SK-N-SH (cell line): Measurements from ENCODE around the gene TKT. TPM values are rescaled to one million over a fixed set of nuclear protein-coding genes. Genes with fewer than 3 reads are reported as not detected.

Source experiments
- CTCF ChIA-PET: fragments of 300-600, 350-600 bp; formaldehyde crosslinking; extraction: SDS; loops from one replicate; lab custom pipeline; 2021; lab: Yijun Ruan, JAX
- POLR2A ChIA-PET: fragments of 350-600 bp; sonication (Branson Sonifier 250); formaldehyde crosslinking; extraction: SDS; loops from one replicate; lab custom pipeline; 2020; ENCODE audit warnings: antibody characterized with exemption, inconsistent platforms; lab: Yijun Ruan, JAX
- DNase-seq: peaks from one replicate; pipeline ENCODE4 v3.0.0; 2012
- H2AFZ ChIP-seq: fragments of 200-600 bp; sonication (generic); 2 replicates; pipeline ENCODE4 v1.8.1; 2016; ENCODE audit warnings: antibody characterized with exemption, mild to moderate bottlenecking, low read depth
- H3F3A ChIP-seq: fragments of 200-600 bp; sonication (generic); replicated peaks from 2 replicates; pipeline ENCODE3; 2016; ENCODE audit warnings: antibody characterized with exemption, mild to moderate bottlenecking; ENCODE audit not compliant: insufficient read depth
- H3K27ac ChIP-seq, 2 experiments: fragments of 200-500 bp in 1 of 2; fragments of 200-600 bp in 1 of 2; sonication (Bioruptor generic) in 1 of 2; sonication (generic), shearing (Covaris generic) in 1 of 2; 2 replicates each; pipeline versions ENCODE4 v1.5.1 to v1.6.1; 2014 to 2016; ENCODE audit warnings: low read depth in 2 of 2, inconsistent platforms in 1 of 2, low read length in 1 of 2, mild to moderate bottlenecking in 1 of 2, mixed read lengths in 1 of 2
- H3K27me3 ChIP-seq: fragments of 200-600 bp; sonication (generic), shearing (Covaris generic); 2 replicates; pipeline ENCODE4 v1.6.1; 2016; ENCODE audit warnings: mixed run types; ENCODE audit not compliant: insufficient read depth
- H3K36me3 ChIP-seq, 2 experiments: fragments of 200-500 bp in 1 of 2; fragments of 200-600 bp in 1 of 2; sonication (Bioruptor generic) in 1 of 2; sonication (generic) in 1 of 2; replicated peaks in 1 of 2; 2 replicates each; pipeline versions ENCODE3 to v1.5.1; 2014 to 2016; ENCODE audit warnings: low read length in 1 of 2, mild to moderate bottlenecking in 1 of 2; ENCODE audit not compliant: insufficient read depth in 2 of 2, control insufficient read depth in 1 of 2
- H3K4me1 ChIP-seq, 2 experiments: fragments of 200-500 bp in 1 of 2; fragments of 200-600 bp in 1 of 2; sonication (Bioruptor generic) in 1 of 2; sonication (generic), shearing (Covaris generic) in 1 of 2; 2 replicates each; pipeline versions ENCODE4 v1.5.1 to v1.6.1; 2014 to 2016; ENCODE audit warnings: low read depth in 1 of 2, low read length in 1 of 2, mixed run types in 1 of 2; ENCODE audit not compliant: insufficient read depth in 2 of 2, control insufficient read depth in 1 of 2
- H3K4me2 ChIP-seq: fragments of 200-600 bp; sonication (generic), shearing (Covaris generic); 2 replicates; pipeline ENCODE4 v1.6.1; 2017; ENCODE audit warnings: mixed run types
- H3K4me3 ChIP-seq, 2 experiments: fragments of 200-500 bp in 1 of 2; fragments of 200-600 bp in 1 of 2; sonication (Bioruptor generic) in 1 of 2; sonication (generic), shearing (Covaris generic) in 1 of 2; 2 replicates each; pipeline versions ENCODE4 v1.5.1 to v1.8.1; 2014 to 2016; ENCODE audit warnings: low read depth in 2 of 2, inconsistent platforms in 1 of 2, low read length in 1 of 2, mild to moderate bottlenecking in 1 of 2, mixed read lengths in 1 of 2, moderate library complexity in 1 of 2
- H3K79me2 ChIP-seq: fragments of 200-600 bp; sonication (generic); 2 replicates; pipeline ENCODE4 v1.8.1; 2017; ENCODE audit warnings: mild to moderate bottlenecking; ENCODE audit not compliant: insufficient read depth
- H3K9ac ChIP-seq: fragments of 200-600 bp; sonication (generic); 2 replicates; pipeline ENCODE4 v1.6.1; 2017; ENCODE audit warnings: mixed run types
- H3K9me2 ChIP-seq: fragments of 200-600 bp; sonication (generic); 2 replicates; pipeline ENCODE4 v1.6.1; 2017; ENCODE audit warnings: mixed run types
- H3K9me3 ChIP-seq: fragments of 200-600 bp; sonication (generic); 2 replicates; pipeline ENCODE4 v1.6.1; 2017; ENCODE audit warnings: mixed run types, mild to moderate bottlenecking, moderate library complexity
- H4K20me1 ChIP-seq: fragments of 200-600 bp; sonication (generic); 2 replicates; pipeline ENCODE4 v1.6.1; 2017; ENCODE audit warnings: mild to moderate bottlenecking, mixed run types; ENCODE audit not compliant: insufficient read depth
- CHD2 ChIP-seq: fragments of 150-350 bp; IDR thresholded peaks from 2 replicates; pipeline ENCODE4 v1.6.1; 2018; ENCODE audit warnings: low read length; ENCODE audit not compliant: partially characterized antibody
- CTCF ChIP-seq: fragments of 200-600 bp; sonication (generic); IDR thresholded peaks from 2 replicates; pipeline ENCODE4 v1.6.1; 2017; ENCODE audit warnings: antibody characterized with exemption, mild to moderate bottlenecking, moderate library complexity
- EP300 ChIP-seq, 2 experiments: IDR thresholded peaks; 2 replicates each; pipeline versions ENCODE4 v1.4.0 to v1.6.1; 2012; ENCODE audit warnings: borderline replicate concordance in 1 of 2, low read depth in 1 of 2, low read length in 1 of 2
- EZH2phosphoT487 ChIP-seq: fragments of 200-600 bp; sonication (generic); IDR thresholded peaks from 2 replicates; pipeline ENCODE4 v1.6.1; 2017; ENCODE audit warnings: low read depth, mixed run types, mild to moderate bottlenecking, antibody characterized with exemption, moderate library complexity, borderline replicate concordance
- FOSL2 ChIP-seq: IDR thresholded peaks from 2 replicates; pipeline ENCODE4 v1.4.0; 2012; ENCODE audit warnings: low read depth, mild to moderate bottlenecking, moderate library complexity, borderline replicate concordance
- FOXJ3 ChIP-seq: sonication (generic); formaldehyde crosslinking; IDR thresholded peaks from 2 replicates; pipeline ENCODE4 v1.5.1; 2020; ENCODE audit warnings: mild to moderate bottlenecking, missing genetic modification reagents
- GATA2 ChIP-seq: sonication (generic); formaldehyde crosslinking; IDR thresholded peaks from 2 replicates; pipeline ENCODE4 v1.5.0; 2020; ENCODE audit warnings: mild to moderate bottlenecking, missing genetic modification reagents
- IRF3 ChIP-seq: fragments of 150-350 bp; IDR thresholded peaks from 2 replicates; pipeline ENCODE4 v1.6.1; 2016; ENCODE audit warnings: mild to moderate bottlenecking, low read depth, low read length
- MEF2A ChIP-seq: IDR thresholded peaks from 2 replicates; pipeline ENCODE4 v1.4.0; 2012; ENCODE audit warnings: low read depth, borderline replicate concordance
- MXI1 ChIP-seq: IDR thresholded peaks from 2 replicates; pipeline ENCODE4 v1.6.1; 2012; ENCODE audit warnings: mild to moderate bottlenecking, low read depth, low read length, improper control_type of control experiment
- NRF1 ChIP-seq: IDR thresholded peaks from 2 replicates; pipeline ENCODE4 v1.6.1; 2012; ENCODE audit warnings: low read depth, mild to moderate bottlenecking, low read length
- PBX3 ChIP-seq: IDR thresholded peaks from 2 replicates; pipeline ENCODE4; 2012
- RAD21 ChIP-seq: IDR thresholded peaks from 2 replicates; pipeline ENCODE4 v1.6.1; 2012; ENCODE audit warnings: mild to moderate bottlenecking, low read length
- REST ChIP-seq: IDR thresholded peaks from 2 replicates; pipeline ENCODE4 v1.6.1; 2012; ENCODE audit warnings: mild to moderate bottlenecking, low read depth, low read length, moderate library complexity
- RFX5 ChIP-seq: IDR thresholded peaks from 2 replicates; pipeline ENCODE4 v1.6.1; 2012; ENCODE audit warnings: mild to moderate bottlenecking, improper control_type of control experiment, low read length
- SIN3A ChIP-seq: IDR thresholded peaks from 2 replicates; pipeline ENCODE4 v1.6.1; 2012; ENCODE audit warnings: low read depth, mild to moderate bottlenecking, low read length, moderate library complexity, borderline replicate concordance
- SMC3 ChIP-seq: IDR thresholded peaks from 2 replicates; pipeline ENCODE4 v1.6.1; 2012; ENCODE audit warnings: low read depth, low read length, improper control_type of control experiment
- TAF1 ChIP-seq: IDR thresholded peaks from 2 replicates; pipeline ENCODE4 v1.6.1; 2012; ENCODE audit warnings: low read depth, mild to moderate bottlenecking, low read length, moderate library complexity, borderline replicate concordance
- USF1 ChIP-seq: IDR thresholded peaks from 2 replicates; pipeline ENCODE4 v1.4.0; 2012; ENCODE audit warnings: low read depth, borderline replicate concordance
- ZBTB33 ChIP-seq: IDR thresholded peaks from 2 replicates; pipeline ENCODE4 v1.4.0; 2012; ENCODE audit warnings: low read depth, borderline replicate concordance
- WGBS: methylation state at CpG from one replicate; pipeline ENCODE4 v1.1.6; 2017; ENCODE audit warnings: low lambda C conversion rate; 5-methylcytosine and 5-hydroxymethylcytosine counted together
- polyA plus RNA-seq, 3 experiments: library from polyadenylated mRNA; depleted of rRNA; stranded (reverse); fragments of >200 nt; gene quantifications; 2 replicates each; pipeline ENCODE4 v1.2.3, GENCODE V29; 2012

TKT gene
- polyA plus RNA-seq, 1 of the 3 experiments (the other 2 are of a cell fraction), result 144 TPM

- no peak for TF ChIP-seq ZBTB33
Observed at GRCh38 chr3:53288214-53288613, 32.4 kb upstream of the TKT start (continued).

- Histone ChIP-seq H3K36me3 (peaks cover 63 to 64% of the 10 kb centered on the region in 2 experiments), H3K79me2 (no peaks in the 10 kb centered on the region), H3K9ac (no peak overlapping the region), H3K9me3 (no peaks in the 10 kb centered on the region), H3K27ac (peak overlapping the region in 1 of 2 experiments; percentile 61; a peak in 2 of 4 replicates), H3K4me2 (peak overlapping the region; percentile 23; the same call in 1 of the 2 replicates), H3K9me2 (no peaks in the 10 kb centered on the region), H3K4me1 (no peaks in the 10 kb centered on the region), H4K20me1 (no peaks in the 10 kb centered on the region), H2AFZ (no peak overlapping the region), H3K4me3 (no peak overlapping the region), H3F3A (peaks cover 11% of the 10 kb centered on the region), H3K27me3 (no peaks in the 10 kb centered on the region)
- 98% methylated on average over 4 of the region's 4 CpGs for WGBS
- ChIA-PET CTCF (interaction anchor here (1.3 to 1.7 kb wide), 2 partner anchors 12 to 13 kb away, joined by 4 to 8 read pairs; no protein-coding TSS in a partner anchor), POLR2A (no interaction called here)
- no peak for DNase-seq
- TF ChIP-seq RFX5, result no peak
- TF ChIP-seq FOSL2, result no peak
- TF ChIP-seq CTCF, result no peak
- no peak for TF ChIP-seq CHD2
- TF ChIP-seq MXI1, result no peak
- no peak for TF ChIP-seq EZH2phosphoT487
- TF ChIP-seq NRF1, result no peak
- no peak for TF ChIP-seq IRF3
- no peak for TF ChIP-seq EP300 (IDR thresholded peaks at IDR 0.05; ENCODE audit: borderline replicate concordance in 1 of 2, low read depth in 1 of 2, low read length in 1 of 2)
- TF ChIP-seq SMC3, result no peak
- no peak for TF ChIP-seq SIN3A
- no peak for TF ChIP-seq MEF2A
- no peak for TF ChIP-seq RAD21
- TF ChIP-seq TAF1, result no peak
- no peak for TF ChIP-seq FOXJ3 (CRISPR knock-in tag)
- no peak for TF ChIP-seq PBX3
- TF ChIP-seq GATA2 (CRISPR knock-in tag), result no peak
- no peak for TF ChIP-seq REST
- no peak for TF ChIP-seq USF1
Observed at GRCh38 chr3:53287131-53287629, 31.4 kb upstream of the TKT start.
